ENCODE data around the gene PEX13.
"Not testable (repeated sequence)": the region's sequence is repeated elsewhere in the genome, so short reads cannot be mapped to it uniquely, and the experiment has no call there.

The PEX13 gene

DNA sequence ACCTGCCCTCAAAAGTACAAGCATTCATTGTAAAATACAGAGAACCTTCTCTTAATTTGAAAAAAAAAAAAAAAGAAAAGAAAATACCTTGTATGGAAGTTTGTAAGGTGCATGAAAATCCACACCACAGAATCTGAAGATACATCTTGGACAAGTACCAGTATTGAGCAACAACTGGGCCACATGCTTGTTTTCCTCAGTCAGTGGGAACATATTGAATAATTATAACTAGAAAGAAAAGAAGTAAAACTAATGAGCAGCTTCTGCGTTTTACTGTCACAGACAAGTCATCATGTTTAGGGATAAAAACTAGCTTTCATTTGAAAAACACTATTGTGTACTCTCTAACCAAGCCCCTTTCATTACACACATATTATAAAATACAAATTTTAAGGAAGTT is 5.8 kb upstream of the PEX13 start:
- no peak for DNase-seq

DNA sequence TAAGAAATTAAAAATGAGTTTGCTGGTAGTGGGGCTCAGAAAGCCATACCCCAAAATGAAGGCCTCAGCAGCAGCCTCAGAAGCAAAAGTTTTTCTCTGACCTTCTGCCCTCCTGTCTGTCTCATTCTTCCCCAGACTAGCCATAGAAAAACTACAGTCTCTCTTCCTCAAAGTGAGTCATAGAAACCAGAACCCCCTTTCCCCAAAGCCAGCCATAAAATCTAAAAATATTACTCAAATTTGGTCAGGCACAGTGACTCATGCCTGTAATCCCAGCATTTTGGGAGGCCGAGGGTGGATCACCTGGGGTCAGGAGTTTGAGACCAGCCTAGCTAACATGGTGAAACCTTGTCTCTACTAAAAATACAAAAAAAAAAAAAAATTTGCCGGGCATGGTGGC is 5.2 kb upstream of the PEX13 start:
- DNase-seq: not testable (repeated sequence)

DNA sequence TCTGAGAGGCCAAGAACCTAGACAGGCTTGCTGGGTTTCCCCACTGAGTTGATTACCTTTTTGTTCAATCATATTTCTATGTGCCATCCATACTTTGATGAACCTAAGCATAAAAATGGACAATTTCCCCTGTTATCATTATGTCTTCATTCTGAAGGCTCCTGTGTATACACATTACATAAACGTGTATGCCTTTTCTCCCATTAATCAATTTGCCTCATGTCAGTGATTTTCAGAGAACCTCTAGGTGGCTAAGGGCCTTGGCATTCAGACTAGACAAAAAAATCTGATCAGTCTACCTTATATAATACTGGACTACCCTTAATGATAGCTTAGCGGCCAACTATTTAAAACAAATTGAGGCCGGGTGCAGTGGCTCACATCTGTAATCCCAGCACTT is 4.1 kb upstream of the PEX13 start:
- DNase-seq: no peak

DNA sequence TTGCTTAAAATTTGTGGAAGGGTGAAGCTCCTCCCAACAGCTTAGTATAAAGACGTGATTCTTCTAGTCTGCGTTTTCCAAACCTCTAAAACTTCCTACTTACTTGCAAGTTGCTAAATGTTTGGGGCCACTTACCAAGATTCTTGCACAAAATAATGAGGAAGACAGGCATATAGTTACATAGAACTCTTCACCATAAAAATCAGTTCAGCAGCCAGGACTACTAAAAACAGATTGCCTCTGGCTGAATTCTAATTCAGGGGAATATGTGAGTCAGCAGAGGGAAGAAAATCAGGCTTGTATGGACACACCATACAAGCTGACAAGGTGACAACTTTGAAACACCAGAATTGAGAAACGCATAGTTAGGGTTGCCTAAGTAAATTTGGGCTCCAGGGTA is 2.8 kb upstream of the PEX13 start:
- DNase-seq: no peak

DNA sequence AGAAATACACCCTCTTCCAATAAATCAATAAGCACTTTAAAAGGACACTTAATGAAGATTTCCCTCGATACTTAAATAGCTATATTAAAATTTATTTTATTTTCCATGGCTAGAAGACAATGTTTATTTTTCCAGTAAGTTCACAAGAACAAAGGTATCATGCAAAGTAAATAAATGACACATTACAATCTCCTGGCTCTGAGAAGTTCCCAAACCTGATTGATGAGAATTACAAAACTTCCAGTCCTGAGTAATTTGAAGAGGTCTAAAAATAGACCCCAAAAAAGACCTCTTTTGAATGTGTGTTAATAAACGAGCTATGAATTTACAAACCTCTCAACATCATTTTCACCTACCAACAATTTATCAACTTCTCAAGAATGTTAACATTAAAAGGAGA is 1.5 kb upstream of the PEX13 start:
- no peak for DNase-seq

DNA sequence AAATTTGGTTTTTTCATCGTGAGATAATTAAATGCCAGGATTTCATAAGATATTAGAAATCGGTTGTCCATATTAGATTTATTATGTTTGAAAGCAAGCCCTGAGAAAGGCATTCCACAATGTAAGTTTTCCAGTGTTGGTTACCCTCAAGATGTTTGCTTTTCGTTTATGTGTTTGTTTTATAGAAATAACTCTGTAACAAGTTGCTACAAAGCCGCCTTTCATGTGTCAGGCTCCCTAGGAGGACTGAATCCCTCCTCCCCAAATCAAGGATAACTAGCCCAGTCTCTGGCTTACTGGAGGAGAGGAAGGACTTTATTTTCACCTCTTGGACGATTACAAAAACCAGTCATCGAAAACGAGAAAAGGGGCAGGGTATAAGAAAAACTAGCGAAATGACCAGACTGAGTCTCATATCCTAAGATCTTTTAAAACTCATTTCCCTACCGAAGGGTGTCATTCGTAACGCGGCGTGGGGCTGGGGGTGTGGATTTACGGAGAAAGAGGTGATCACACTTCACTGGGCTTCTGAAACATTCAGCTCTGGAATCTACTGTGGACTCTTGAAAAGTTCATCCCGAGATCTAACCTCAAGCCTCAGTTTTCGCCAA is 1.0 kb upstream of the PEX13 start:
- no peak for DNase-seq

DNA sequence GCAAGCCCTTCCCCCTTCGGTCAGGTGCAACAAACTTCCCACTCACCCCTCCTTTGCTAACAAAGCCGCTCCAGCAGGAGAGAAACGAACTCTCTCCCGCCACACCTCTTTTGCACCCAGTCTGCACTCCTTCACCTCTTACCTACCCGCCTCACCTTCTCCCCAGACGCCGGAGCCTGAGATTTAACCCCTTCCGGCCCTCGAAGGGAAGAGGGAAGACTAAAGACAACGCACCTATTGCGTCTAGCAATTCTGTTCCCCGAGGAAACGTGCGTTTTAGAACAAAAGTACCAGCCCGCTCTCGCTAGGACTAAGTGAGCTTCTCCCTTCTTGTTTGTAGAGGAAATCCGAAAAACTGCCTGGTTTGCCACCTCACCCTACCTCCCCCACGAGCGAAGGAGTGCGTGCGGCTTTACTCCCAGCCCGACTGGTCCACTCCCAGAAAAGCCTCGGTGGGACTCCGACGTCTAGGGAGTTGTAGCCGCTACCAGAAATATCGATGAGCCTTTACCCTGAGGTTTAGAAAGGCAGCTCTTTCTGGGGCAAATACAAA is 441 bp upstream of the PEX13 start:
- peak; percentile 74 for DNase-seq

DNA sequence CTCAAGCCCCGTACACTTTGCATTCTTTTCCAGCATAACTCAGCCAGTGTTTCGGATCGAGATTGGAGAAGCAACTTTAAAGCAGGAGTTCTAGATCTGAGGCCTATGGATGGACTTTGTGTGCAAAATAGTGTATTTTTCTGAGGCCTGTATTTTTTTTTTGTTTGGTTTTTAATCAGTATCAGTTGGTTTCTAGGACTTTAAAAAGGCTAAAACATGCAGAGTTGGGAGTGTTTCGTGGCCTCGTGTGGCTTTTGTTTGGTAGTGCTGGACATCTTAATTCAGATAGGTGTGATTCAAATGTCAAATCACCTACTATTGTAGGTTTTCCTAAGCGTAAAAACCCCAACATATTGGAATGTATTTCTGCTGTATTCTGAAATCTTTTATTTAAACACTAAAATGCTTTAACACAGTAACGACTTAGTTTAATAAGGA is 817 bp downstream of the PEX13 start:
- no peak for DNase-seq

DNA sequence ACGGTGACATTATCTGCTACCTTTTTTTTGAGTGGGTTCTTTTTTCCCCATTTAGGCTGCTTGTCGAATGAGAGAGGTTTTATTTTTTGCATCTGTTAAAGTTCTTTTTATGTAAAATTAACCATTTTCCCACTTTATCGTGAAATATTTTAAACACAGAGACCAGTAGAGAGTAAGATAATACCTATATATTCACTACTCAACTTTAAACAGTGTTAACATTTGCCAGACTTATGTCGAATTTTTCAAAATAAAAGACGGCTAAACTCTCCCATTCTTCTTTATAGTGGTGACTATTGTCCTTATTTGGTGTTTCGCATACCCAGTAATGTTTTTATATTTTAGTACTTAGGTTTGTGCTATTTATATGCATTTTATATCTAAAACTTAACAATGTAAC is 1.3 kb downstream of the PEX13 start:
- DNase-seq: no peak

DNA sequence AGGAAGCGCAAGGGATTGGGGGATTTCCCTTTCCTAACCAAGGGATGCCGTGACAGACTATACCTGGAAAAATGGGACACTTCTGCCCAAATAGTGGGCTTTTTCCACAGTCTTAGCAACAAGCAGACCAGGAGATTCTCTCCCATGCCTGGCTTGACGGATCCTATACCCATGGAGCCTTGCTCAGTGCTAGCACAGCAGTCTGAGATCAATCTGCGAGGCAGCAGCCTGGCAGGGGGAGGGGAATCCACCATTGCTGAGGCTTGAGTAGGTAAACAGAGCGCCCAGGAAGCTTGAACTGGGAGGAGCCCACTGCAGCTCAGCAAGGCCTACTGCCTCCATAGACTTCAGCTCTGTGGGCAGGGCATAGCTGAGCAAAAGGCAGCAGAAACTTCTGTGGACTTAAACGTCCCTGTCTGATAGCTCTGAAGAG is 3.7 kb downstream of the PEX13 start:
- DNase-seq: no peak

DNA sequence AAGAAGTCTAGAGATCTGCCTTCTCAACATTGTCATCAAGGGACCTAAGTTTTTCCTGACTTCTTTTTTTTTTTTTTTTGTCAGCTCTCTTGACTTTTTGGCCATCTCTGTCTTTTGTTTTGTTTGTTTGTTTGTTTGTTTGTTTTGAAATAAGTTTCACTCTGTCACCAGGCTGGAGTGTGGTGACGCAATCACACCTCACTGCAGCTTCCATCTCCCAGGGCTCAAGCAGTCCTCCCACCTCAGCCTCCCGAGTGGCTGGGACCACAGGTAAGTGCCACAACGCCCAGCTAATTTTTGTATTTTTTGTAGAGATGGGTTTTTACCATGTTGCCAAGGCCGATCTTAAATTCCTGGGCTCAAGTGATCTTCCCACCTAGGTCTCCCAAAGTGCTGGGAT is 6.2 kb downstream of the PEX13 start:
- no peak for DNase-seq

DNA sequence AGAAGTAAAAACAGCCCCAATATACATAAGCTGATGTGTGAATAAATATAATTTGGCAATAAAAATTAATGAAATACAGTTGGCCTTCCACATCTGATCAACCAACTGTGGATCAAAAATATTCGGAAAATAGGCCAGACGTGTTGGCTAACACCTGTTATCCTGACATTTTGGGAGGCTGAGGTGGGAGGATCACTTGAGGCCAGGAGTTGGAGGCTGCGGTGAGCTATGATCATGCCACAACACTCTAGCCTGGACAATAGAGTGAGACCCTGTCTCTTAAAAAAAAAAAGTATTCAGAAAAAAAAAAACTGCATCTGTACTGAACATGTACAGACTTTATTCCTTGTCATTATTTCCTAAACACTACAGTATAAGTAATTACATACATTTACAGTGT is 12.0 kb downstream of the PEX13 start:
- no peak for DNase-seq

DNA sequence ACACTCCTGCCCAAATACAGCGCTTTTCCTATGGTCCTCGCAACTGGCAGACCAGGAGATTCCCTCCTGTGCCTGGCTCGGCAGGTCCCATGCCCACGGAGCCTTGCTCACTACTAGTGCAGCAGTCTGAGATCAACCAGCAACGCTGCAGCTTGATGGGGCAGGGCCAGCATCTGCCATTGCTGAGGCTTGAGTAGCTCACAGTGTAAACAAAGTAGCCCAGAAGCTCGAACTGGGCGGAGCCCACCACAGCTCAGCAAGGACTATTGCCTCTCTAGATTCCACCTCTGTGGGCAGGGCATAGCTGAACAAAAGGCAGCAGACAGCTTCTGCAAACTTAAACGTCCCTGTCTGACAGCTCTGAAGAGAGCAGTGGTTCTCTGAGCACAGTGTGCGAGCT is 17.1 kb downstream of the PEX13 start:
- not testable (repeated sequence) for DNase-seq

DNA sequence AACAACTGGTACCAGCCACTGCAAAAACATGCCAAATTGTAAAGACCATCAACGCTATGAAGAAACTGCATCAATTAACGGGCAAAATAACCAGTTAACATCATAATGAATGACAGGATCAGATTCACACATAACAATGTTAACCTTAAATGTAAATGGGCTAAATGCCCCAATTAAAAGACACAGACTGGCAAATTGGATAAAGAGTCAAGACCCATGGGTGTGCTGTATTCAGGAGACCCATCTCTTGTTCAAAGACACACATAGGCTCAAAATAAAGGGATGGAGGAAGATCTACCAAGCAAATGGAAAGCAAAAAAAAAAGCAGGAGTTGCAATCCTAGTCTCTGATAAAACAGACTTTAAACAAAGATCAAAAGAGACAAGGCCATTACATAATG is 19.1 kb downstream of the PEX13 start:
- DNase-seq: not testable (repeated sequence)

DNA sequence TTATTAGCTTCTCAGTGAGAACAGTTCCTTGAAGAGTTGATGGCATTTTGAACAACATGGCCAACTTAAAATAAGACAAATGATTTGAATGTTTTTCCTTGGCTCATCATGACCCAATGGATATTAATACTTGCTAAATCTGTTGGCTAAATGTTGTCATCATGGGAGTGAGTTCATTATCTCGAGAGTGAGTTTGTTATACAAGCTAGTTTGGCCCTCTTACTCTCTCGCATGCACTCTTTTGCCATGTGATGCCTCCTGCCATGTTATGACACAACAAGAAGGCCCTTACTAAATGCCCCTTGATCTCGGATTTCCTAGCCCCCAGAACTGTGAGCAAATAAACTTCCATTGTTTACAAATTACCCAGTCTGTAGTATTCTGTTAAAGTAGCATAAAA is 25.3 kb downstream of the PEX13 start:
- no peak for DNase-seq

DNA sequence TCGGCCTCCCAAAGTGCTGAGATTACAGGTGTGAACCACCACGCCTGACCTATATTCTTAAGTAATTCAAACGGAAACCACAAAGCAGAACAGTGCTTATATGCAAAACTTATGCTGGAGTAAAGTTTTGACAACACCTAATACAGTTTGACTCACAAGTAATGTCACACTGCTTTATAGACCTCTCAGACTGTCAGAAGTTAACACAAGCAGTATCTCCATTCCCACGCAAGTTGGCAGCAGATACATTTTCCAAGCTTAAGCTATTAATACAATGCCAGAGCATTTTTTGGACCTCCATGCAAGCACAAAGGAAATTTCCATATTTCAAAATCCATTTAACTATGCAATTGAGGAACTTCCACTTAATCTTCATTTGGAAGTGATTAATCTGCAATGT is 27.1 kb downstream of the PEX13 start:
- no peak for DNase-seq

DNA sequence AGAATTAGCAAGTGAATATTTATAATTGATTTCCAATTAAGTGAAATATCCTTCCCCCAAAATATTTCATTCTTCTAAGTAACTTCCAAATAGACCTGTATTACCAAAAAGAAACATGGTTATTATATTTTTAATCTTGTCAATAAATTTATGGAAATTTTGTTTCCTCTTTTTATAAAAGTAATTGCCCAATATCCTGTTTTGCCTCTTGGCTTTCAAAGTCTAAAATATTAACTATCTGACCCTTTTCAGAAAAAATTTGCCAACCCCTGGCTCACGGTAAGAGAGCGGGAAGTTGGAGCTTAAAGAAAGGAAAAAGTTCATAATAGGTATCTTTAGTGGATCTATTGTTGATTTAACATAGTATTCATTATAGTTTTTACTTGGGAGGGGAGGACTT is 27.7 kb downstream of the PEX13 start:
- no peak for DNase-seq

DNA sequence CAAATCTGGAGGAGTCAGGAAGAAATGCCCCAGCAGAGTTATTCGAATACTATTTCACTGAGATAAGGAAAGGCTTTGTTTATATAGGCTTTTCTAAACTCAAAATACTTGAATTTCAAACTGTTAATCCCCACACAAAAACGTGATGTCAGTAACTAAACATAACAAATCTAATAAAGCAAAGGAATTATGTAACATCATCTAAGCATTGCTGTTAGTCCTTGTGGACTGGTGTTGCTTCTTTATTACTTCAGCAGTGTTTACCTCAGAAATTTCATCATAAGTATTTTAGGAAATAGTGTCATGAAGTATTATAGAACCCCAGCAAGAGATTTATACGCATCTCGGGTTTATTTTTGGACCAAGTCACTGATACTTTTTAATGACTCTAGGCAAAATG is 28.5 kb downstream of the PEX13 start:
- DNase-seq: no peak

DNA sequence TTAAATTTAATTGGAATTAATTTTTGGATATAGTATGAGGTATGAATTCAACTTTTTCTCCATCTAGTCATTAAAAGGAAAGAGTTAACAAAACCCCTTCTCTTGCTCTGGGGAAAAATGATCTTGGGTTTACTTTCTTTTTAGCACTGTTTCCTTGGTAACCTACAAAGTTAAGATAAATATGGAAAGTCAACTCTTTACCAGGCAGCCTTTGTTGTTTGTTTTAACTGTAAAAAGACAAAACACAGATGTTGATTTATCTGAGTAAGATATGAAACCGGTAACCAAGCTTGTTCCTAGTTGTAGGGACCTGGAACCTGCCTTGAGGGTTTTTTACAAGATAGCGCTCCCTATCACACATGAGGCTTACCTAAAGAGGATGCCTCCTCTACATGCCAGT is 38.0 kb downstream of the PEX13 start:
- DNase-seq: no peak

DNA sequence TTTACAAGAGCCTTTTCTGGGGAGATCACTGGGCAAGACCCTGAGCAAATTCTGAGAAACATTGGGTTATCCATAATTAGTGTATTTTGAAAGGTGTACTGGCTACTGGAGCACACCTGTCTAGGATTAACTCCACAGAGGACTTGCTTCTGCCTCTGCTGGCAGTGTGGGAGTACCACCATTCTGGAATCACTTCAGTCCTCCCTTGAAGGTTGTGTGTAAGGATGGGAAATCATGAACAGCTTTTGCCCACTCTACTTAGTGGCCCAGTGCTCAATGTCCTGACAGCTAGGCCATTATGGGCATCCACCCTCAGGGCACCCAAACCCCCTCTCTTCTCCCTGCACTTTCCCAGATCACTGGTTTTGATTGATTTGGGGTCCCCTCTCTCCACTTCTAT is 40.0 kb downstream of the PEX13 start:
- DNase-seq: no peak

DNA sequence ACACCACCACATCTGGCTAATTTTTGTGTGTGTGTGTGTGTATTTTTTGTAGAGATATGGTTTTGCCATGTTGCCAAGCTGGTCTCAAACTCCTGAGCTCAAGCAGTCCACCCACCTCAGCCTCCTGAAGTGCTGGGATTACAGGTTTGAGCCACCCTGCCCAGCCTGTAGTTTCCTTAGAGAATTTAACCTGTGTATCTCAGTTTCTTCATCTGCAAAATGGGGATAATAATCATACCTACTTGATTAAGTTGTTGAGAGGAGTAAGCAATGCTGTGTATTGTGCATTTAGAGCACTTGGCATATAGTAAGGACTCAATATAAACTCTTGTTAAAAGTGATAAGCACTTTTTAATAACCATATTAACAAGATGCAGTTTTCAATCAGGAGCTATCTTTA is 41.9 kb downstream of the PEX13 start:
- no peak for DNase-seq

DNA sequence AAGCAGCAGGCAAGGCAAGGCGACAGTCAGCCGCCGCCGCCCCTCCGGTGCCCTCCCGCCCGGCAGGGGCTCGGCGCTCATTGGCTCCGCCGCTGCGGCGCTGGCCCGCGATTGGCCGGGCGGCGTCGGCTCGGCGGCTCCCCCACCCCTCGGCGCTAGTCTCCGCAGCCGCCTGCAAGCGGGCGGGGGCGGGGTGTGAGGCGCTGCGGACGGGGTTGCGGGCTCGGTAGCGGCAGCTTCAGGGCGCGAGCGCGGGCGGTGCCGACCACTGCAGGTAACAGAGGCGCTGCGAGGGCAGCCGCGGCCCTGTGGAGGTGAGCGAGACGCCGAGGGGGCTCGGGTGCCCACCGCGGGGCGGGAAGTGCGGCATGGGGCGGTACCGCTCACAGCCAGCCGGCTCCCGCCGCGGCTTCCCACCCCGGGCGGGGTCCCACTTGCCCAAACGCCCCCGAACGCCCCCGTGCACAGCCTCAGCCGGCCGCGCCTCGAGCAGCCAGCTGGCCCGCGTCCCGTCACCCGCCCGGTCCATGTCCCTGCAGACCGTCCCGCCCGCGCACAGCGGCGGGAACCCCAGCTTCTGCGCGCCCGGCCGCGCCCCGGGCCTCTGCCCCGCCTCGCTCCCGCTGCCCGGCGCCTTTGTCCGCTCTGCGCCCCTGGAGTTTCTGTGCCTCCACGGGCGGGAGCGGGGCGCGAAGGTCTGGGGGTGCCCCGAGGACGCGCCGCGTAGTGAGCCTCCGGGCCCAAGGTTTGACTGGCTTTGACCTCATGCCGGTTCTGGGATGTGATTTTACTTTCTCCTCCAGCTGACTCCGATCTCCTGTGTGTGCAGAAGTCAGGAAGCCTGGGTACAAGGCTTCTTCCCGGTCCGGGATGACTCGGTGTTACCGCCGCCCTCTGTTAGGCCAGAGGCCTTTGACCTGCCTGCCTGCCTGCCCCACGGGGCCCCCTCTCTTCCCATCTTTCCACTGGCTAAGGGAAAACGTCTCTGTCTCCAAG is 48.5 kb downstream of the PEX13 start, which contains the start of gene SANBR:
Gene SANBR, plus strand, starts transcription at position 158 of the 996 bp plus-strand sequence. CDS start 4,480 bp downstream, outside the sequence.
- DNase-seq: peak; percentile 86

DNA sequence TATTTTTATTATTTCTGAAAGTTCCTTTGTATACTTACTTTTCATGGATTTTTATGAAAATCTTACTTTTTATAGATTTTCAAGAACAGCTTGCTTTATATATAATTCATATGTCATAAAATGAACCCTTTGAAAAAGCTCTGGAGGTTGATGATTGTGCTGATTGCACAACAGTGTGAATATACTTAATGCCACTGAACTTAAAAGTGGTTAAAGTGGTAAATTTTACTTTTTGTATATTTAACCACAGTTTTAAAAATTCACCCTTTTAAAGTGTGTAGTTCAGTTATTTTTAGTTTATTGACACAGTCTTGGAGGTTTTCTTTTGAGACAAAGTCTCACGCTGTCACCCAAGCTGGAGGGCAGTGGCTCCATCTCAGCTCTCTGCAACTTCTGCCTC is 56.6 kb downstream of the PEX13 start:
- DNase-seq: no peak

DNA sequence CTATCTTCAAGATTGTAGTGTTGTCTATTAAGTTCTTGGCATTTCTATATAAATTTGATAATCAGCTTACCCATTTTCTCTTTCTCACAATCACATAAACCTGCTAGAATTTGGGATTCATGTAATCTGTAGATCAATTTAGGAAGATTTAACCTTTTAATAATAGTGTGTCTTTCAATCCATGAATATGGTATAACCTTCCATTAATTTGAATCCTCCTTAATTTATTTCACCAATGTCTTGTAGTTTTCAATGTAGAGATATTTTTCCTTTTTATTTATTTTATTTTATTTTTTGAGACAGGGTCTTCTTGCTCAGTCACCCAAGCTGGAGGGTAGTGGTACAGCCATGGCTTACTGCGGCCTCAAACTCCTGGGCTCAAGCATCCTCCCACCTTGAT is 68.4 kb downstream of the PEX13 start:
- no peak for DNase-seq
